Suprapubic skin (tissue), 4 donors: ENCODE results near the gene PCDHB10. TPM values are rescaled to one million over a fixed set of nuclear protein-coding genes. Genes with fewer than 3 reads are reported as not detected.
A peak's percentile ranks its signal among the peaks of the same experiment; 100 is the strongest.
"Not testable (repeated sequence)": the region's sequence is repeated elsewhere in the genome, so short reads cannot be mapped to it uniquely, and the experiment has no call there.

Source experiments
- DNase-seq, 2 donors: peaks; one replicate each; pipeline ENCODE4 v3.0.0-alpha.2; 2019; ENCODE audit warnings: low spot score in 2 of 2
- H3K27ac ChIP-seq: fragments of 200-600 bp; sonication (generic); one replicate; pipeline ENCODE4 v1.5.1; 2019
- H3K27me3 ChIP-seq: fragments of 200-600 bp; sonication (generic); one replicate; pipeline ENCODE4 v1.5.1; 2019
- H3K36me3 ChIP-seq: fragments of 200-600 bp; sonication (generic); one replicate; pipeline ENCODE4 v1.5.1; 2019
- H3K4me1 ChIP-seq: fragments of 200-600 bp; sonication (generic); one replicate; pipeline ENCODE4 v1.5.1; 2019
- H3K4me3 ChIP-seq: fragments of 200-600 bp; sonication (generic); one replicate; pipeline ENCODE4 v1.5.1; 2019; ENCODE audit warnings: mild to moderate bottlenecking
- H3K9me3 ChIP-seq: fragments of 200-600 bp; sonication (generic); one replicate; pipeline ENCODE4 v1.5.1; 2019
- EP300 ChIP-seq: sonication (generic); formaldehyde crosslinking; IDR thresholded peaks from one replicate; pipeline ENCODE4 v1.6.1; 2017; ENCODE audit warnings: antibody characterized with exemption
- POLR2A ChIP-seq, 2 donors: fragments of 450-650 bp; IDR thresholded peaks; one replicate each; pipeline ENCODE4 v1.6.1; 2017; ENCODE audit warnings: antibody characterized with exemption in 2 of 2, mild to moderate bottlenecking in 2 of 2, moderate library complexity in 2 of 2
- POLR2AphosphoS5 ChIP-seq, 3 donors: sonication (generic); formaldehyde crosslinking; IDR thresholded peaks; one replicate each; pipeline ENCODE4 v1.6.1; 2017; ENCODE audit warnings: antibody characterized with exemption in 3 of 3
- WGBS: methylation state at CpG from one replicate; pipeline ENCODE4 v1.1.5; 2018; 5-methylcytosine and 5-hydroxymethylcytosine counted together
- total RNA-seq, 4 donors: library from RNA; depleted of rRNA; stranded (reverse); fragments of >200 nt; gene quantifications; one replicate each; pipeline ENCODE4 v1.1.0, GENCODE V29; 2016
- TF ChIP-seq, protein P1 (sequence below), 2 donors: fragments of 200-600 bp in 1 of 2; fragments of 450-650 bp in 1 of 2; sonication (generic) in 1 of 2; IDR thresholded peaks; one replicate each; pipeline ENCODE4 v1.5.1; 2016 to 2019; ENCODE audit warnings: antibody characterized with exemption in 2 of 2, mild to moderate bottlenecking in 1 of 2, moderate library complexity in 1 of 2

PCDHB10 gene
- total RNA-seq, 4 donors from 2014 or later = 0.60 to 1.4 (median 1.2) TPM

- Histone ChIP-seq H3K27ac (no peak overlapping the region), H3K27me3 (no peaks in the 10 kb centered on the region), H3K36me3 (no peaks in the 10 kb centered on the region), H3K9me3 (peaks cover 26% of the 10 kb centered on the region), H3K4me3 (no peak overlapping the region), H3K4me1 (no peaks in the 10 kb centered on the region)
- no peak for DNase-seq
- TF ChIP-seq POLR2A (IDR thresholded peaks at IDR 0.05) = no peak
- TF ChIP-seq, protein P1, sequence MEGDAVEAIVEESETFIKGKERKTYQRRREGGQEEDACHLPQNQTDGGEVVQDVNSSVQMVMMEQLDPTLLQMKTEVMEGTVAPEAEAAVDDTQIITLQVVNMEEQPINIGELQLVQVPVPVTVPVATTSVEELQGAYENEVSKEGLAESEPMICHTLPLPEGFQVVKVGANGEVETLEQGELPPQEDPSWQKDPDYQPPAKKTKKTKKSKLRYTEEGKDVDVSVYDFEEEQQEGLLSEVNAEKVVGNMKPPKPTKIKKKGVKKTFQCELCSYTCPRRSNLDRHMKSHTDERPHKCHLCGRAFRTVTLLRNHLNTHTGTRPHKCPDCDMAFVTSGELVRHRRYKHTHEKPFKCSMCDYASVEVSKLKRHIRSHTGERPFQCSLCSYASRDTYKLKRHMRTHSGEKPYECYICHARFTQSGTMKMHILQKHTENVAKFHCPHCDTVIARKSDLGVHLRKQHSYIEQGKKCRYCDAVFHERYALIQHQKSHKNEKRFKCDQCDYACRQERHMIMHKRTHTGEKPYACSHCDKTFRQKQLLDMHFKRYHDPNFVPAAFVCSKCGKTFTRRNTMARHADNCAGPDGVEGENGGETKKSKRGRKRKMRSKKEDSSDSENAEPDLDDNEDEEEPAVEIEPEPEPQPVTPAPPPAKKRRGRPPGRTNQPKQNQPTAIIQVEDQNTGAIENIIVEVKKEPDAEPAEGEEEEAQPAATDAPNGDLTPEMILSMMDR (IDR thresholded peaks at IDR 0.05) = no peak
- no peak for TF ChIP-seq POLR2AphosphoS5 (IDR thresholded peaks at IDR 0.05)
- no peak for TF ChIP-seq EP300
- WGBS = 39% methylated on average over 21 of the region's 21 CpGs
Measured at GRCh38 chr5:141155540-141156374, 36.4 kb upstream of the PCDHB10 start.

GRCh38 chr5:141157356-141157755, 34.8 kb upstream of the PCDHB10 start:
- not testable (repeated sequence) for DNase-seq, H3K4me3 ChIP-seq, H3K4me1 ChIP-seq, H3K27ac ChIP-seq, H3K27me3 ChIP-seq, H3K36me3 ChIP-seq
- WGBS = 40% methylated on average over 9 of the region's 38 CpGs
- H3K9me3 ChIP-seq = peaks cover 33% of the 10 kb centered on the region

DNA sequence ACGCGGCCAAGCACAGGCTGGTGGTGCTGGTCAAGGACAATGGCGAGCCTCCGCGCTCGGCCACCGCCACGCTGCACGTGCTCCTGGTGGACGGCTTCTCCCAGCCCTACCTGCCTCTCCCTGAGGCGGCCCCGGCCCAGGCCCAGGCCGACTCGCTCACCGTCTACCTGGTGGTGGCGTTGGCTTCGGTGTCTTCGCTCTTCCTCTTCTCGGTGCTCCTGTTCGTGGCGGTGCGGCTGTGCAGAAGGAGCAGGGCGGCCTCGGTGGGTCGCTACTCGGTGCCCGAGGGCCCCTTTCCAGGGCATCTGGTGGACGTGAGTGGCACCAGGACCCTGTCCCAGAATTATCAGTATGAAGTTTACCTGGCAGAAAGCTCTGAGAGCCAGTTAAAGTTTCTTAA, 34.3 kb upstream of the PCDHB10 start:
- H3K36me3 ChIP-seq, H3K27ac ChIP-seq, H3K27me3 ChIP-seq, H3K4me1 ChIP-seq, H3K4me3 ChIP-seq, DNase-seq: not testable (repeated sequence)
- 45% methylated on average over 19 of the region's 28 CpGs for WGBS
- peaks cover 33% of the 10 kb centered on the region for H3K9me3 ChIP-seq

DNA sequence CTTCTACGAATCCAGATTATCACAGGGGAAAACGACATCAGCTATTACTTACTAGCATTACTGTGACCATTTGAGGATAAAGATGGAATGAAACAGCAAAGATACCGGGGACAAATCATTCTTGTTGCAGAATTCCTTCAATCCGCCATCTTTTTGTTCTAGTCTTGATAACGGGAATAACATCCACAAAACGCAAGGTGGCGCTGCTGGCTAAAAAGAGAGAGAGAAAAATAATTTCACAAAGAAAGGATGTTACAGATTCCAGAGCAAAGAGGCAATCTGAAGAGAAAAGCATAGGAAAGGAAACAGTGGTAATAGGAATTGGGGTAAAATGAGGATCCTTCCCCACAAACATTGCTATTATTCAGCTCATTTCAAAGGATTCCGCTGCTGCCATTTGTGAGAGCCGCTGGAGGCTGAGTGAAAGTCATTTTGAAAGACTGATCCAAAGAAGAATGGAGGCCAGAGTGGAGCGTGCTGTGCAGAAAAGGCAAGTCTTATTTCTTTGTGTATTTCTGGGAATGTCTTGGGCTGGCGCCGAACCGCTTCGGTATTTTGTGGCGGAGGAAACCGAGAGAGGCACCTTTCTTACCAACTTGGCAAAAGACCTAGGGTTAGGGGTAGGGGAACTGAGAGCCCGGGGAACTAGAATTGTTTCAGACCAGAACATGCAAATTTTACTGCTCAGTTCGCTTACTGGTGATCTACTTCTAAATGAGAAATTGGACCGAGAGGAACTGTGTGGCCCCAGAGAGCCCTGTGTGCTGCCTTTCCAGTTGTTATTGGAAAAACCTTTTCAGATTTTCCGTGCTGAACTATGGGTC, 19.6 kb upstream of the PCDHB10 start, which contains the start of gene PCDHB7:
Gene PCDHB7 (plus strand): TSS at position 264 of the 824 bp plus-strand sequence. CDS start 192 bp downstream, at position 456.
- Histone ChIP-seq H3K27ac (no peak within 1 kb of the TSS), H3K9me3 (peaks cover 26% of the 10 kb centered on the region), H3K4me3 (peak within 1 kb of the TSS; percentile 19), H3K36me3 (no peaks in the 10 kb centered on the region), H3K27me3 (peaks cover 21% of the 10 kb centered on the region), H3K4me1 (no peaks in the 10 kb centered on the region)
- WGBS = 34% methylated on average over 20 of the region's 20 CpGs
- TF ChIP-seq, protein P1 (IDR thresholded peaks at IDR 0.05) = peak in 1 of 2 donors; percentile 8
- no peak for TF ChIP-seq EP300
- DNase-seq = no peak

GRCh38 chr5:141174291-141175104, 17.7 kb upstream of the PCDHB10 start:
- WGBS = 55% methylated on average over 59 of the region's 79 CpGs
- H3K36me3 ChIP-seq, H3K4me1 ChIP-seq, DNase-seq, H3K4me3 ChIP-seq, H3K27ac ChIP-seq: not testable (repeated sequence)
- Histone ChIP-seq H3K27me3 (peaks cover 28% of the 10 kb centered on the region), H3K9me3 (peaks cover 33% of the 10 kb centered on the region)

DNA sequence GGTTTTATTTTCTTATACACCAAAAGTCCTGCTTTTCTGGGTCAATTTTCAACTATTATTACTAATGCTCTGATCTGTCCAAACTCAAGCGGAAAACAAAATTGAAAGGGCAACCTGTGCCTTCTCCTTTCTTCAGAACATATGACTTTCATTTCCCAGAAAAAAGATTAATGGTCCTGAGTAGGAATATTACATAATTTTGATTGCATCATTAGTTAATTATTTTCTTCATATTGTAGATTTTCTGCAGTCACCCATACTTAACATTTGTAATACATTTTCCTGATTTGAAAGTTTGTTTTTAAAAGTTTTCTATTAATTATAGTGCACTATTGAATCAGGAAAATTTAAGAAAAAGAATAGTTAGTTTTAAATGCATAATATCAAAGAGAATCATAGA, 16.2 kb upstream of the PCDHB10 start:
- H3K36me3 ChIP-seq = no peaks in the 10 kb centered on the region
- TF ChIP-seq, protein P1 (IDR thresholded peaks at IDR 0.05) = no peak
- TF ChIP-seq EP300 (no peak), POLR2A (IDR thresholded peaks at IDR 0.05) (no peak), POLR2AphosphoS5 (IDR thresholded peaks at IDR 0.05) (no peak)
- H3K9me3 ChIP-seq = peaks cover 34% of the 10 kb centered on the region
- H3K4me1 ChIP-seq = no peaks in the 10 kb centered on the region
- peaks cover 29% of the 10 kb centered on the region for H3K27me3 ChIP-seq
- DNase-seq = no peak
- H3K4me3 ChIP-seq = no peak overlapping the region
- 73% methylated on average over 1 of the region's 1 CpG for WGBS
- no peak overlapping the region for H3K27ac ChIP-seq

GRCh38 chr5:141177577-141178191, 14.5 kb upstream of the PCDHB10 start, which contains the start of gene PCDHB8:
TSS of gene PCDHB8 (plus strand) at chr5:141177790. CDS start at chr5:141178035, 245 bp downstream.
- not testable (repeated sequence) for H3K27ac ChIP-seq, DNase-seq, H3K4me3 ChIP-seq, H3K4me1 ChIP-seq, H3K36me3 ChIP-seq
- 34% methylated on average over 14 of the region's 18 CpGs for WGBS
- Histone ChIP-seq H3K9me3 (peaks cover 34% of the 10 kb centered on the region), H3K27me3 (peaks cover 29% of the 10 kb centered on the region)

DNA sequence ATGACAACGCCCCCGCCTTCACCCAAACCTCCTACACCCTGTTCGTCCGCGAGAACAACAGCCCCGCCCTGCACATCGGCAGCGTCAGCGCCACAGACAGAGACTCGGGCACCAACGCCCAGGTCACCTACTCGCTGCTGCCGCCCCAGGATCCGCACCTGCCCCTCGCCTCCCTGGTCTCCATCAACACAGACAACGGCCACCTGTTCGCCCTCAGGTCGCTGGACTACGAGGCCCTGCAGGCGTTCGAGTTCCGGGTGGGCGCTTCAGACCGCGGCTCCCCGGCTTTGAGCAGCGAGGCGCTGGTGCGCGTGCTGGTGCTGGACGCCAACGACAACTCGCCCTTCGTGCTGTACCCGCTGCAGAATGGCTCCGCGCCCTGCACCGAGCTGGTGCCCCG, 12.8 kb upstream of the PCDHB10 start:
- H3K4me3 ChIP-seq, DNase-seq, H3K4me1 ChIP-seq, H3K27ac ChIP-seq, H3K36me3 ChIP-seq: not testable (repeated sequence)
- peaks cover 27% of the 10 kb centered on the region for H3K27me3 ChIP-seq
- WGBS = 37% methylated on average over 29 of the region's 39 CpGs
- peaks cover 28% of the 10 kb centered on the region for H3K9me3 ChIP-seq

GRCh38 chr5:141179876-141180275, 12.3 kb upstream of the PCDHB10 start:
- not testable (repeated sequence) for H3K4me3 ChIP-seq, DNase-seq, H3K27ac ChIP-seq, H3K36me3 ChIP-seq, H3K4me1 ChIP-seq
- peaks cover 29% of the 10 kb centered on the region for H3K9me3 ChIP-seq
- 30% methylated on average over 20 of the region's 32 CpGs for WGBS
- H3K27me3 ChIP-seq = peaks cover 22% of the 10 kb centered on the region
